ENCODE data around the gene ZNF766. TPM values are rescaled to one million over a fixed set of nuclear protein-coding genes. Genes with fewer than 3 reads are reported as not detected.

The ZNF766 gene
- total and polyA plus RNA-seq, 2 of the 13 experiments (the other 11 are each of a cell fraction or from before 2014, with no cell fraction given) = 5.2 to 10.3 TPM

DNA sequence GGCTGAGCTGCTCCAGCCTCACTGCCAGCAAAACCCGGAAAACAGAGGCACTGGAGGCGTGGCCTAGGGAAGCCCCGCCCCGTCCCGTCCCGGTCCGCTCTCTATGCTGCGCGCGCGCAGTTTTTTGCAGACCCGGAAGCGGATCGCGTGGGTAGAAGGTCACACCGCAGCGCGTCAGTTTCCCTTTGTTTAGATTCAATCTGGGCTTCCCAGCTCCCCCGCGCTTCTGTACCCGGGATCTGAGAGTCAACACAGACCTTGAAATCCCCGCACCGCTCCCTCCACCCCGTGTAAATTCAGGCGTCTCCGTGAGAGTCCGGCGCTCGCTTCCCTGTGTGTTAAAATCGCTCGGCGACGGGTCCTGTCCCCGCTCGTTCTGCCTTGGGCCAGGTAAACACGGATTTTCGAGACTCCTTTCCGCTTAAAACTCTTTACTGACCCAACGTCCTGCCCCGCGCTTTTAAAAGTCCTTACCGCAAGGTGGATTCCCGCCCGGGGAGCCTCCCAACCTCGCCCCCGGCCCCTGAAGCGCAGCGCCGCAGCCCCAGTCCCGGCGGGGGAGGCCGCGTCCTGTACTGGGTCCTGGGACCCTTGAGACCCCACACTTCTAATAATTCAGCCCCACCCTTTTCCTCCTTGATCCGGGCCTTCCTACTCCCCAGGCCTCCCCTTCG is 66.9 kb downstream of the ZNF766 start, which contains the start of gene ZNF610:
Gene ZNF610 (plus strand): TSS at position 127 of the 674 bp plus-strand sequence. CDS start 12,930 bp downstream, outside the sequence.
- in situ Hi-C loops (cut with HindIII; ENCODE audit: extremely low pct_ligation_motif_present, low pct_unique_long_range_greater_than_20kb) = no loop called here
- no peaks in the 10 kb centered on the region for H3K27me3 ChIP-seq (ENCODE audit: control insufficient read depth in 1 of 2, insufficient read depth in 2 of 2, low read length in 2 of 2)
- peak within 1 kb of the TSS; percentile 48 for H3K27ac ChIP-seq (ENCODE audit: extremely low read length, insufficient read depth, low read length)
- peaks cover 58% of the 10 kb centered on the region for H3K9me3 ChIP-seq (ENCODE audit: low read length)
- peak within 1 kb of the TSS; percentile 72 for H3K9ac ChIP-seq (ENCODE audit: insufficient read depth, low read depth, low read length)
- peak; percentile 59 for DNase-seq (ENCODE audit: low spot score)
- ChIA-PET POLR2A (no interaction called here), CTCF (ENCODE audit: low intra/inter-chr PET ratio, low total read pairs) (no interaction called here)
- no peaks in the 10 kb centered on the region for H4K20me1 ChIP-seq (ENCODE audit: insufficient read depth, low read length)
- 41% methylated on average over 51 of the region's 55 CpGs for WGBS (ENCODE audit: low lambda C conversion rate)
- peak; percentile 83 for ATAC-seq
- H2AFZ ChIP-seq (ENCODE audit: low read length) = no peak within 1 kb of the TSS
- peak within 1 kb of the TSS; percentile 61 for H3K4me2 ChIP-seq (ENCODE audit: low read depth, low read length)
- H3K36me3 ChIP-seq (replicated peaks in 1 of 2; ENCODE audit: control insufficient read depth in 1 of 2, insufficient read depth in 2 of 2, low read length in 2 of 2) = no peaks in the 10 kb centered on the region
- no peaks in the 10 kb centered on the region for H3K4me1 ChIP-seq (ENCODE audit: insufficient read depth, low read length)
- intact Hi-C loops (cut with micrococcal nuclease; ENCODE audit: unreplicated experiment) = no loop called here
- BruUV-seq (replicated peaks) = TSS peak; percentile 78
- FAIRE-seq = no peak
- no peaks in the 10 kb centered on the region for H3K79me2 ChIP-seq (ENCODE audit: insufficient read depth, low read length)
- H3K4me3 ChIP-seq (replicated peaks in 1 of 3; ENCODE audit: insufficient read depth in 1 of 3, low read depth in 2 of 3, low read length in 3 of 3) = peak within 1 kb of the TSS; percentile 64 to 79 (median 72)
- TF ChIP-seq ZNF234 (CRISPR knock-in tag; conservative IDR thresholded peaks at IDR 0.05) = no peak
- 0 out of 2 replicates have a peak, but pooled peaks have one; percentile 38 for TF ChIP-seq THAP11 (CRISPR knock-in tag; IDR thresholded peaks at IDR 0.05)
- TF ChIP-seq SAP130 (CRISPR knock-in tag; IDR thresholded peaks at IDR 0.05; ENCODE audit: low read depth) = peak; percentile 70
- TF ChIP-seq ZNF160 (CRISPR knock-in tag; IDR thresholded peaks at IDR 0.05) = no peak
- no peak for TF ChIP-seq ZNF530 (CRISPR knock-in tag; IDR thresholded peaks at IDR 0.05; ENCODE audit: low read depth)
- peak; percentile 39 for TF ChIP-seq SRSF1 (optimal IDR thresholded peaks at IDR 0.05; ENCODE audit: low read depth, low read length)
- no peak for TF ChIP-seq HNRNPH1 (optimal IDR thresholded peaks at IDR 0.05; ENCODE audit: low read depth, low read length)
- no peak for TF ChIP-seq NAIF1 (CRISPR knock-in tag; IDR thresholded peaks at IDR 0.05; ENCODE audit: borderline replicate concordance)
- TF ChIP-seq LCORL (IDR thresholded peaks at IDR 0.05) = no peak
- no peak for TF ChIP-seq LCORL (CRISPR knock-in tag; IDR thresholded peaks at IDR 0.05)
- peak; percentile 74; the same call in 1 of the 2 replicates for TF ChIP-seq ARID4A (CRISPR knock-in tag; IDR thresholded peaks at IDR 0.05; ENCODE audit: borderline replicate concordance)
- 0 out of 2 replicates have a peak, but pooled peaks have one; percentile 54 for TF ChIP-seq SPEN (CRISPR knock-in tag; IDR thresholded peaks at IDR 0.05; ENCODE audit: low read depth)
- TF ChIP-seq POGZ (CRISPR knock-in tag; IDR thresholded peaks at IDR 0.05) = 0 out of 2 replicates have a peak, but pooled peaks have one; percentile 19
- peak; percentile 91 for TF ChIP-seq ELF1 (CRISPR knock-in tag; IDR thresholded peaks at IDR 0.05)
- no peak for TF ChIP-seq SALL2 (CRISPR knock-in tag; IDR thresholded peaks at IDR 0.05)
- TF ChIP-seq SAFB2 (CRISPR knock-in tag; IDR thresholded peaks at IDR 0.05; ENCODE audit: borderline replicate concordance, low read depth) = no peak
- TF ChIP-seq ZNF704 (CRISPR knock-in tag; IDR thresholded peaks at IDR 0.05; ENCODE audit: borderline replicate concordance) = 0 out of 2 replicates have a peak, but pooled peaks have one; percentile 33
- TF ChIP-seq CBFB (CRISPR knock-in tag; IDR thresholded peaks at IDR 0.05) = no peak
